Measurements from ENCODE around the gene PIPOX. TPM values are rescaled to one million over a fixed set of nuclear protein-coding genes. Genes with fewer than 3 reads are reported as not detected.

Gene PIPOX
- total RNA-seq, 4 donors from 2014 or later: 0.52 to 11.2 (median 6.7) TPM

- Histone ChIP-seq H3K36me3 (no peaks in the 10 kb centered on the region), H3K4me3 (no peak overlapping the region), H3K9me3 (no peaks in the 10 kb centered on the region), H3K27ac (no peak overlapping the region), H3K4me1 (no peaks in the 10 kb centered on the region), H3K27me3 (peaks cover 46% of the 10 kb centered on the region)
- TF ChIP-seq POLR2A (IDR thresholded peaks at IDR 0.05) (no peak), EP300 (IDR thresholded peaks at IDR 0.05) (no peak), POLR2AphosphoS5 (IDR thresholded peaks at IDR 0.05) (no peak), CTCF (IDR thresholded peaks at IDR 0.05) (no peak)
- ATAC-seq: no peak
- WGBS, 2 donors (ENCODE audit: low coverage in 1 of 2): no CpG with 5 or more reads among the region's 5 CpGs
Observed at GRCh38 chr17:28999206-28999605, 43.7 kb upstream of the PIPOX start.

GRCh38 chr17:29000973-29001372 is 42.0 kb upstream of the PIPOX start:
- H3K27me3 ChIP-seq: peaks cover 52% of the 10 kb centered on the region
- no peaks in the 10 kb centered on the region for H3K9me3 ChIP-seq
- ATAC-seq: no peak
- no peak for TF ChIP-seq POLR2A (IDR thresholded peaks at IDR 0.05)
- TF ChIP-seq POLR2AphosphoS5 (IDR thresholded peaks at IDR 0.05): no peak
- TF ChIP-seq EP300 (IDR thresholded peaks at IDR 0.05): no peak
- no peak for TF ChIP-seq CTCF (IDR thresholded peaks at IDR 0.05)
- H3K4me3 ChIP-seq: no peak overlapping the region
- H3K4me1 ChIP-seq: peaks cover 0 to 10% (median 4%) of the 10 kb centered on the region in 3 donors
- 78 to 96% methylated on average over 4 to 5 of the region's 5 CpGs for whole genome bisulfite sequencing, 2 donors (ENCODE audit: low coverage in 1 of 2)
- H3K27ac ChIP-seq: no peak overlapping the region
- no peaks in the 10 kb centered on the region for H3K36me3 ChIP-seq

- no peak overlapping the region for H3K4me3 ChIP-seq
- H3K4me1 ChIP-seq: peaks cover 0 to 14% (median 6%) of the 10 kb centered on the region in 3 donors
- WGBS, 2 donors (ENCODE audit: low coverage in 1 of 2): 44 to 62% methylated on average over 2 to 4 of the region's 4 CpGs
- peaks cover 60% of the 10 kb centered on the region for H3K27me3 ChIP-seq
- H3K36me3 ChIP-seq: no peaks in the 10 kb centered on the region
- ATAC-seq: no peak
- H3K9me3 ChIP-seq: no peaks in the 10 kb centered on the region
- no peak overlapping the region for H3K27ac ChIP-seq
- no peak for TF ChIP-seq POLR2AphosphoS5 (IDR thresholded peaks at IDR 0.05)
- no peak for TF ChIP-seq POLR2A (IDR thresholded peaks at IDR 0.05)
- TF ChIP-seq EP300 (IDR thresholded peaks at IDR 0.05): no peak
Observed at GRCh38 chr17:29002811-29003210, 40.1 kb upstream of the PIPOX start.

- Histone ChIP-seq H3K4me1 (peaks cover 0 to 14% (median 6%) of the 10 kb centered on the region in 3 donors), H3K36me3 (no peaks in the 10 kb centered on the region), H3K27ac (no peak overlapping the region), H3K4me3 (no peak overlapping the region), H3K9me3 (no peaks in the 10 kb centered on the region), H3K27me3 (peaks cover 63% of the 10 kb centered on the region)
- TF ChIP-seq POLR2A (IDR thresholded peaks at IDR 0.05): no peak
- no peak for TF ChIP-seq CTCF (IDR thresholded peaks at IDR 0.05)
- no peak for TF ChIP-seq EP300 (IDR thresholded peaks at IDR 0.05)
- TF ChIP-seq POLR2AphosphoS5 (IDR thresholded peaks at IDR 0.05): no peak
- ATAC-seq: no peak
- 83% methylated on average over 4 of the region's 12 CpGs; no CpG with 5 or more reads in 1 of the 2 donors for WGBS, 2 donors (ENCODE audit: low coverage in 1 of 2)
Observed at GRCh38 chr17:29003289-29003688, 39.7 kb upstream of the PIPOX start.

GRCh38 chr17:29004081-29004692 is 38.8 kb upstream of the PIPOX start:
- Histone ChIP-seq H3K27me3 (peaks cover 67% of the 10 kb centered on the region), H3K4me1 (peaks cover 0 to 14% (median 6%) of the 10 kb centered on the region in 3 donors), H3K4me3 (no peak overlapping the region), H3K27ac (no peak overlapping the region), H3K36me3 (no peaks in the 10 kb centered on the region), H3K9me3 (no peaks in the 10 kb centered on the region)
- ATAC-seq: no peak
- no CpG with 5 or more reads among the region's 20 CpGs for WGBS, 2 donors (ENCODE audit: low coverage in 1 of 2)
- TF ChIP-seq POLR2AphosphoS5 (IDR thresholded peaks at IDR 0.05): no peak
- no peak for TF ChIP-seq CTCF (IDR thresholded peaks at IDR 0.05)
- TF ChIP-seq EP300 (IDR thresholded peaks at IDR 0.05): no peak
- no peak for TF ChIP-seq POLR2A (IDR thresholded peaks at IDR 0.05)

Measured in gastroesophageal sphincter (tissue), 4 donors.